HEK293T (cell line): ENCODE measurements around the gene BTG2.

ENCODE experiments used
- CTCF ChIA-PET: fragments of 350-600 bp; formaldehyde crosslinking; extraction: SDS; loops from one replicate; lab custom pipeline; 2021; ENCODE audit warnings: antibody characterized with exemption, inconsistent platforms; lab: Yijun Ruan, JAX
- POLR2A ChIA-PET: fragments of 350-600 bp; formaldehyde crosslinking; extraction: SDS; loops from one replicate; lab custom pipeline; 2020; ENCODE audit warnings: antibody characterized with exemption, inconsistent platforms; lab: Yijun Ruan, JAX
- DNase-seq: peaks from one replicate; pipeline ENCODE4 v3.0.0; 2012; ENCODE audit warnings: mixed read lengths; ENCODE audit errors: extremely low spot score
- ARNT ChIP-seq: fragments of 450-650 bp; IDR thresholded peaks from 2 replicates; pipeline ENCODE4 v1.6.1; 2017; ENCODE audit warnings: mild to moderate bottlenecking
- BHLHE40 ChIP-seq: fragments of 450-650 bp; IDR thresholded peaks from 2 replicates; pipeline ENCODE4 v1.6.1; 2016; ENCODE audit warnings: mild to moderate bottlenecking, moderate library complexity, borderline replicate concordance
- CTBP1 ChIP-seq: fragments of 450-650 bp; IDR thresholded peaks from 2 replicates; pipeline ENCODE4 v1.6.1; 2016; ENCODE audit warnings: borderline replicate concordance
- ELF4 ChIP-seq: fragments of 450-650 bp; IDR thresholded peaks from 2 replicates; pipeline ENCODE4 v1.6.1; 2017; ENCODE audit warnings: antibody characterized with exemption
- FOXA1 ChIP-seq: fragments of 450-650 bp; IDR thresholded peaks from 2 replicates; pipeline ENCODE4 v1.6.1; 2016; ENCODE audit warnings: mild to moderate bottlenecking
- FOXK2 ChIP-seq: fragments of 450-650 bp; IDR thresholded peaks from 2 replicates; pipeline ENCODE4 v1.6.1; 2016; ENCODE audit warnings: mild to moderate bottlenecking
- FOXM1 ChIP-seq: fragments of 450-650 bp; IDR thresholded peaks from 2 replicates; pipeline ENCODE4 v1.6.1; 2017; ENCODE audit warnings: mild to moderate bottlenecking, borderline replicate concordance
- HDGF ChIP-seq: fragments of 450-650 bp; IDR thresholded peaks from 2 replicates; pipeline ENCODE4 v1.6.1; 2017; ENCODE audit warnings: antibody characterized with exemption, borderline replicate concordance
- L3MBTL2 ChIP-seq: fragments of 450-650 bp; conservative IDR thresholded peaks from 2 replicates; pipeline ENCODE4 v1.6.1; 2016; ENCODE audit warnings: mild to moderate bottlenecking
- LEF1 ChIP-seq: fragments of 450-650 bp; IDR thresholded peaks from 2 replicates; pipeline ENCODE4 v1.6.1; 2017; ENCODE audit warnings: mild to moderate bottlenecking, borderline replicate concordance
- NFRKB ChIP-seq: fragments of 450-650 bp; IDR thresholded peaks from 2 replicates; pipeline ENCODE4 v1.6.1; 2016; ENCODE audit warnings: mild to moderate bottlenecking, moderate library complexity
- SP1 ChIP-seq: fragments of 450-650 bp; IDR thresholded peaks from 2 replicates; pipeline ENCODE4 v1.6.1; 2017
- SUZ12 ChIP-seq: fragments of 450-650 bp; IDR thresholded peaks from 2 replicates; pipeline ENCODE4 v1.6.1; 2016; ENCODE audit warnings: mild to moderate bottlenecking
- TARDBP ChIP-seq: fragments of 450-650 bp; IDR thresholded peaks from 2 replicates; pipeline ENCODE4 v1.6.1; 2016
- ZNF384 ChIP-seq: fragments of 450-650 bp; IDR thresholded peaks from 2 replicates; pipeline ENCODE4 v1.6.1; 2016
- TF ChIP-seq, protein P1 (sequence below): fragments of 450-650 bp; IDR thresholded peaks from 2 replicates; pipeline ENCODE4 v1.6.1; 2016

Gene BTG2

DNA sequence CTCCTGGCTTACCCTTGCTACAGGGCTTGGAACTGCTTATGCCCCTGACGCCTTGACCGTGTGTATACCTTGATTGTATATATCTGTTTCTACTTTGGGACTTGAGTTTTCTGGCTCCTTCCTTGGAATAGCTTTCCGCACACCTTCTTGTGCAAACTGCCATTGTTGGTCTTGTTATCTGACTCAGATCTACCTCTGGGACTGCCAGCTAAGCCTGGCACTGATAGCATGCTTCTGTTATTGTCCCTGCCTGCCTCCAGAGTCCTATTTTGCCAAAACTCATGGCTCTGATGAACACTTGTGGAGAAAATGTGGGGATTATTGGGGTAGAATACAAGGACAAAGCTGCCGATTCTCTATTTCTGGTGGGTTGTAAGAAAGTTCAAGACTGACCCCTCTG lies 30.2 kb downstream of the BTG2 start:
- no peak for DNase-seq
- no peak for TF ChIP-seq FOXK2
- no peak for TF ChIP-seq NFRKB
- no peak for TF ChIP-seq ELF4
- TF ChIP-seq, protein P1, sequence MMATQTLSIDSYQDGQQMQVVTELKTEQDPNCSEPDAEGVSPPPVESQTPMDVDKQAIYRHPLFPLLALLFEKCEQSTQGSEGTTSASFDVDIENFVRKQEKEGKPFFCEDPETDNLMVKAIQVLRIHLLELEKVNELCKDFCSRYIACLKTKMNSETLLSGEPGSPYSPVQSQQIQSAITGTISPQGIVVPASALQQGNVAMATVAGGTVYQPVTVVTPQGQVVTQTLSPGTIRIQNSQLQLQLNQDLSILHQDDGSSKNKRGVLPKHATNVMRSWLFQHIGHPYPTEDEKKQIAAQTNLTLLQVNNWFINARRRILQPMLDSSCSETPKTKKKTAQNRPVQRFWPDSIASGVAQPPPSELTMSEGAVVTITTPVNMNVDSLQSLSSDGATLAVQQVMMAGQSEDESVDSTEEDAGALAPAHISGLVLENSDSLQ, result no peak
- no peak for TF ChIP-seq CTBP1
- TF ChIP-seq SP1, result no peak
- no peak for TF ChIP-seq ARNT
- no peak for TF ChIP-seq TARDBP
- TF ChIP-seq ZNF384, result no peak
- no peak for TF ChIP-seq FOXM1
- no peak for TF ChIP-seq L3MBTL2
- no peak for TF ChIP-seq SUZ12
- no peak for TF ChIP-seq BHLHE40
- no peak for TF ChIP-seq HDGF
- no peak for TF ChIP-seq LEF1
- no peak for TF ChIP-seq FOXA1
- ChIA-PET CTCF (interaction anchor here (1.0 to 4.9 kb wide), 3 partner anchors 63 to 152 kb away, joined by 4 to 36 read pairs (median 6); no protein-coding TSS in a partner anchor), POLR2A (interaction anchor here (1.1 to 2.0 kb wide), 2 partner anchors 26 to 28 kb away, joined by 3 to 6 read pairs; no protein-coding TSS in a partner anchor)

DNA sequence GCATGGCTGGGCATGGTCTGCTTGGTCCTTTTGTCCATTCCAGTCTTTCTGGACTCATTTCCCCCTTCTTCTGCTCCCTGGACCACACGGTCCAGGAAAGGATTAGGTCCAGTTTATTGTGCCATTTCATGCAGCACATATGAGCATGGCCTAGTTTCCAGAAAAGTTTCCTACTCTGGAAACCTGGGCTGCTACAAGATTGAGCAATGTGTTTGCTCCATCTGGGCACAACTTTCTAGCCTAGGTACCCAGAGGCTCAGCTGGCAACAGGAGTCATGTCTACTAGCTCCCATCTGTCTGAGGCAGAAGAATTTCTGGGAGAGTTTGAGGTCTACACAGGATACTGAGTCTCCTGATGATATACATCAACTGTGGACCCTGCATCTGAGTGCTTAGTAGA lies 30.8 kb downstream of the BTG2 start:
- TF ChIP-seq CTBP1, result no peak
- no peak for TF ChIP-seq FOXM1
- no peak for TF ChIP-seq ARNT
- ChIA-PET CTCF (interaction anchor here (0.6 to 4.9 kb wide), 4 partner anchors 63 to 601 kb away, joined by 3 to 36 read pairs (median 5); no protein-coding TSS in a partner anchor), POLR2A (interaction anchor here (1.1 kb wide), 1 partner anchor 27 kb away, joined by 3 read pairs; no protein-coding TSS in a partner anchor)
- no peak for DNase-seq

DNA sequence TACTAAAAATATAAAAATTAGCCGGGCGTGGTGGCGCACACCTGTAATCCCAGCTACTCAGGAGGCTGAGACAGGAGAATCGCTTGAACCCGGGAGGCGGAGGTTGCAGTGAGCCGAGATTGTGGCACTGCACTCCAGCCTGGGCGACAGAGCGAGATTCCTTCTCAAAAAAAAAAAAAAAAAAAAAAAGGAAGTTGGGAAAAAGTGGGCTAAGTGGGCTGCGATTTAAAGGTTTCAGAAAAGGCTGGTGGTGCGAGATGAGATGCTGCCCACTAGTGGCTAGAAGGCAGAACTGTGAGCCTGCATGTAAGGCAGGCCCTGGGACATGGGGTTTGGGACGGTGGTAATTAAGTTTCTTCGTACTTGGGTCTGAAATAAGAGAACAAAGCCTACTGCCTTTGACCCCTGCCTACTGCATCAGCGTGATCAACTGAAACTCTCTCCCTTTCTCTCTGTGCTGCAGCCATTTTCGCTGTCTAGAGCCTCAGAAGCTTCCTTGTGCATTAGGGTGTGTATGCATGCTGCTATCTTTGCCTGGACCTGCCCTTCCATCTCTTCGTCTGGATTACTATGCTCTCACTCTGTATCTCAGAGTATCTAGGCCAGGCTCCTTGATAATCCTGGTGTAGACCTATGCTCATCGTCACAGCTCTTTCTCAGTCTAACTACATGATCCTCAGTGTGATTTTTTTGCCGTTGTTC lies 33.2 kb downstream of the BTG2 start:
- ChIA-PET POLR2A (no interaction called here), CTCF (interaction anchor here (0.7 to 4.9 kb wide), 8 partner anchors 9 to 302 kb away, joined by 3 to 36 read pairs (median 4); no protein-coding TSS in a partner anchor)
- peak; percentile 95 for TF ChIP-seq ZNF384
- TF ChIP-seq CTBP1, result no peak
- peak; percentile 84 for DNase-seq

DNA sequence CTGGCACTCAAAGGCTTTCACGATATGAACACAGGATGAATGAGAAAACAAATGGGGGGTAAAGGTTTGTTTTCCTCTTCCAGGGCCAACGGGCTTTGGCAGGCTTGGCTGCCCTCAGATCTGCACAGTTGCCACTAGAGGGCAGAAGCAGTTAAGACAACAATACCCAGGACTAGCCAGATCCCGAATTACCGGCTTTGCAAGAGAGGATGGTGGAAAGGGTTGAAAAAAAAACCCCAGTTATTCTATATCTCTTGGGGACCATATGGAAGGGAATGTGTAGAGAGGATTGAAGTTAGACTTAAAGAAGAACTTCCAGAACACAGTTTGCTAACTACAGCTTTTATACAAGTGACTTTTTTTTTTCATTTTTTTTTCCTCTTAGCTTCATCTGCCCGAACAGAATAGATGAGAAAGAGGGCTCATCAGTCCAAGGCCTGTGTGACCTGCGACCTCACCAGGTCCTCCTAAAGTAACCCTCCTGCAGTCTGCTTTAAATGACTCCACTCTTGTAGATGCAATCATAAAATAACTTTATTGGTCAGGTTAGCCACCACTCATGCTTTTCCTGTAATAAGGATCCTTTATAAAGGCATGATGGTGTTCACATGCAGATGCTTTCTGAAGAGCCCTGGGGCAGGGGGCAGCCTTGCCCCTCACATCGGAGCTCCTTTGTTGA lies 34.9 kb downstream of the BTG2 start:
- DNase-seq, result peak; percentile 88
- TF ChIP-seq ELF4 (no peak), ZNF384 (peak; percentile 69)
- ChIA-PET CTCF (interaction anchor here (0.6 to 3.7 kb wide), 14 partner anchors 28 to 237 kb away, joined by 3 to 19 read pairs (median 3); partner anchors contain the start of gene PRELP), POLR2A (interaction anchor here (0.6 to 1.6 kb wide), 2 partner anchors 100 to 148 kb away, joined by 3 read pairs; no protein-coding TSS in a partner anchor)

DNA sequence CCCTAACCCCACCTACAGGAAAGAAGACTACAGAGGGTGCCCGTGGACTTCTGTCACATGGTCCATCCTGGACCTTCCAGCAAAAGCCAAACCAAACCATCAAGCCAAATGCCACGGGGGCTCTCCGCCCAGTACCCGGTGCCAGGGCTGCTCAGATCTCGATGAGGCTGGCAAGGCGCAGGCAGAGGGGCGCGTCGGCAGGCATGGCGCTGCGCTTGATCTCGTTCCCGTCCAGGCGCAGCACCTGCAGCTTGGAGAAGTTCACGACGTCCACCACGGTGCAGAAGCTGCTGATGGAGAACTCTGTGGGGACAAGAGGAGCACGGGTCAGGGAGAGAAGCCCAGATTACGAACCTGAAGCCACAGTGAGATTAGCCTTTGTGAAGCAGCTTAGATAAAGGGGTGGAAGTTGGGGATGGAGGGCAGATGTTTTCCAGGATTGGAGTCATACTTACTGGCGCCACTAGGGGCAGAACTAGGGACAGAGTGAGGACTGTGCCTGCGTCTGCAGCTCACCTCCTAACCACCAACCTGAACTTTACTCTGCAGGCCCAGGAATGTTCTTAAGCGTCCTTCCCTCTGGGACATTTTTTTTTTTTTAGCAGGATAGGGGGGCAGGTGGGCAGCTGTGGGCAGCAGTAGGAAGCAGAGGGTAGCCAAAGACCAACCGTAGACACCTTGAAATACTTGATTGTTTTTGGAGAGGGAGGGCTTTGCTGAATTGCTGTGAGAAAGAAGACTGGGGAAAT lies 37.0 kb downstream of the BTG2 start:
- DNase-seq, result peak; percentile 86
- TF ChIP-seq TARDBP (no peak), ZNF384 (no peak), ARNT (no peak)
- POLR2A ChIA-PET, result interaction anchor here (0.8 to 1.3 kb wide), 2 partner anchors 75 to 284 kb away, joined by 3 read pairs; partner anchors contain the start of gene ATP2B4
- CTCF ChIA-PET, result interaction anchor here (0.6 to 3.7 kb wide), 33 partner anchors 8 to 433 kb away, joined by 3 to 19 read pairs (median 4); partner anchors contain the start of gene ATP2B4

DNA sequence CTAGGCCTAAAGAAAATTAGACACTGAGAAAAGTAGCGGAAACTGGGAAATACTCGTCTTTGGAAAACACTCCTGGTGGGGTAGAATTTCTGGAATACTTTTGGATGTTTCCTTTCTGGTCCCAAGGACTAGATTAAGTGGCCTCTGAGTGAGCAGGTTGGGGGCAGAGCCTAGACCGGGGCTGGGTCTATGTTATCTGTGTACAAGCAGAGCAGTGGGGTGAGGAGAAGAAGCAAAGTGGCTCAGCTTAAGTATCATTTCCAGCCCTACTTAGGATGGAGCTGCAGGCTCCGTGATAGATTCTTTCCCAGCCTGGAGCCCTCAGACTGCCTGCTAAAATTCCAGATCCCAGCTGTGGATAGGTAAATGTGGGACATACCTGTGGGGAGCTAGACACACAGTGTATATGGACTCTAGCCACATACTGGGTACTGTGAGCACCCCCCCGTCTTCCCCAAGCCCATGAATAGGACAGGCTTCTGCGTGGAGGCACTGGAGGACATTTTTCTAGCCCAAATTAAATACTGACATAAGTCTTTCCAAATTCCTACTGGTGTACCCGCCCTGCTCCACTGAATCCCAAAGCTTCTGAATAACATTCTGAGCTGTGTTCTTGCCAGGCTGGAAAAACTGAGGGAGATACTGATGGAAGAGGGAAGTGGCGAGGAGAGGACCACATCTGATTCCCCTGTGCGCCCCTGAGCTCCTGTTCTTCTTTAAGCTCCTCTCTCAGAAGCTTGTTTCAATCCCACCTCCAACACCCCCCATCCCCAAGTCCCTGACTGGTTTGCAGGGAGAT lies 38.8 kb downstream of the BTG2 start:
- DNase-seq, result no peak
- ChIA-PET POLR2A (no interaction called here), CTCF (interaction anchor here (1.1 to 3.1 kb wide), 5 partner anchors 16 to 144 kb away, joined by 3 to 17 read pairs (median 4); no protein-coding TSS in a partner anchor)
- TF ChIP-seq FOXA1 (no peak), SUZ12 (no peak), FOXK2 (no peak), ZNF384 (no peak), ELF4 (no peak), FOXM1 (no peak), BHLHE40 (no peak), TARDBP (no peak), LEF1 (no peak), SP1 (no peak), L3MBTL2 (no peak), HDGF (no peak), NFRKB (no peak), CTBP1 (no peak), ARNT (no peak)
- TF ChIP-seq, protein P1, result no peak
